ENCODE measurements around the gene GK. TPM values are rescaled to one million over a fixed set of nuclear protein-coding genes. Genes with fewer than 3 reads are reported as not detected.

Gene GK
- total RNA-seq (2022) = 14.3 and 15.2 TPM in 2 replicates
- Bru-seq, nascent RNA = percentile 63 among the genes with signal in this experiment
- percentile 59 among the genes with signal in this experiment for BruChase-seq, experiment 1, labeled RNA remaining after a 6-hour chase
- BruChase-seq, experiment 2, labeled RNA remaining after a 2-hour chase = percentile 65 among the genes with signal in this experiment
- long read RNA-seq, transcript GK-204 (19 exons, 2,063 nt) = major isoform, 18 of 30 reads
- long read RNA-seq, partial matches to known transcripts = 3 of 30 reads
- long read RNA-seq, other reads (novel, unspliced or antisense) = 5 of 30 reads

DNA sequence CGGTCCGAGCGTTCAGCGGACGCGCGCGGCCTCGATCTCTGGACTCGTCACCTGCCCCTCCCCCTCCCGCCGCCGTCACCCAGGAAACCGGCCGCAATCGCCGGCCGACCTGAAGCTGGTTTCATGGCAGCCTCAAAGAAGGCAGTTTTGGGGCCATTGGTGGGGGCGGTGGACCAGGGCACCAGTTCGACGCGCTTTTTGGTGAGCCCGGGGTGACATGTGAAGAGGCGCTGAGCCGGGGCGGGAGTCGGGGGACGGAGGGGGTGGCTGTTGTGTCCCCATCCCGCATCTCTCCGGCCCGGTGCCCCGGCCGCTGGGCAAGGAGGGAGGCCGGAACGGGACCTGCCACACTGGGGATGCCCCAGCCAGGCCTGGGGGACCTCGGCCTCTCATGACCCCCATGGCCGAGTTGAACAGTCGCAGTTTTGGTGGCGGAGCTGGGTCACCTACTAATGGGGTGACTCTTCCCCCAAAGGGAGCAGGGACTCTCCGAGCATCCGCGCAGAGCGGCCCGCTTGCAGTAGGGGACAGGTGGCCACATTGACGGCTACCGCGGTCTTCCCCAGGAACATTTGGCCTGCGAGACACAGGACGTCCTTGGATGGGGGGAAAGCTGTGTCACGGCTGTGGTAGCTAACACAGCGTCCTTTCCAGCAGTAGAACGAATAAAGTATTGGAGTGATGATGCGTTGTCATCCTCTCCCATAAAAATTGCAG is at the start of gene GK:
Gene GK (plus strand): TSS at position 9 of the 717 bp plus-strand sequence. CDS start 115 bp downstream, at position 124.
- BruUV-seq (replicated peaks) = no TSS peak
- Mint-ChIP-seq H3K36me3 (ENCODE audit: insufficient read depth, unreplicated experiment) (peaks cover 22% of the 10 kb centered on the region), H3K27ac (ENCODE audit: unreplicated experiment) (peak within 1 kb of the TSS; percentile 45), H3K9me3 (ENCODE audit: low read depth, unreplicated experiment) (no peaks in the 10 kb centered on the region), H3K4me1 (ENCODE audit: low read depth, unreplicated experiment) (peaks cover 37% of the 10 kb centered on the region), H3K4me3 (ENCODE audit: low read depth, unreplicated experiment) (peak within 1 kb of the TSS; percentile 92), H3K27me3 (ENCODE audit: unreplicated experiment) (no peaks in the 10 kb centered on the region)
- intact Hi-C loops (cut with micrococcal nuclease; ENCODE audit: unreplicated experiment) = loop anchor here (1.0 kb wide), 1 partner anchor 25 kb away; no protein-coding TSS in a partner anchor
- CTCF ChIA-PET = no interaction called here
- TF ChIP-seq, protein P1, sequence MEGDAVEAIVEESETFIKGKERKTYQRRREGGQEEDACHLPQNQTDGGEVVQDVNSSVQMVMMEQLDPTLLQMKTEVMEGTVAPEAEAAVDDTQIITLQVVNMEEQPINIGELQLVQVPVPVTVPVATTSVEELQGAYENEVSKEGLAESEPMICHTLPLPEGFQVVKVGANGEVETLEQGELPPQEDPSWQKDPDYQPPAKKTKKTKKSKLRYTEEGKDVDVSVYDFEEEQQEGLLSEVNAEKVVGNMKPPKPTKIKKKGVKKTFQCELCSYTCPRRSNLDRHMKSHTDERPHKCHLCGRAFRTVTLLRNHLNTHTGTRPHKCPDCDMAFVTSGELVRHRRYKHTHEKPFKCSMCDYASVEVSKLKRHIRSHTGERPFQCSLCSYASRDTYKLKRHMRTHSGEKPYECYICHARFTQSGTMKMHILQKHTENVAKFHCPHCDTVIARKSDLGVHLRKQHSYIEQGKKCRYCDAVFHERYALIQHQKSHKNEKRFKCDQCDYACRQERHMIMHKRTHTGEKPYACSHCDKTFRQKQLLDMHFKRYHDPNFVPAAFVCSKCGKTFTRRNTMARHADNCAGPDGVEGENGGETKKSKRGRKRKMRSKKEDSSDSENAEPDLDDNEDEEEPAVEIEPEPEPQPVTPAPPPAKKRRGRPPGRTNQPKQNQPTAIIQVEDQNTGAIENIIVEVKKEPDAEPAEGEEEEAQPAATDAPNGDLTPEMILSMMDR (IDR thresholded peaks at IDR 0.05; ENCODE audit: unreplicated experiment) = no peak
- DNase-seq = peak; percentile 36

GRCh38 chrX:30607155-30607554 is 46.1 kb upstream of the GK start:
- no TSS peak for BruUV-seq (replicated peaks)
- Mint-ChIP-seq H3K4me1 (ENCODE audit: low read depth, unreplicated experiment) (peaks cover 8% of the 10 kb centered on the region), H3K27me3 (ENCODE audit: unreplicated experiment) (no peaks in the 10 kb centered on the region), H3K27ac (ENCODE audit: unreplicated experiment) (no peak overlapping the region), H3K36me3 (ENCODE audit: insufficient read depth, unreplicated experiment) (no peaks in the 10 kb centered on the region), H3K9me3 (ENCODE audit: low read depth, unreplicated experiment) (no peaks in the 10 kb centered on the region), H3K4me3 (ENCODE audit: low read depth, unreplicated experiment) (no peak overlapping the region)
- DNase-seq = no peak
- CTCF ChIA-PET = no interaction called here
- intact Hi-C loops (cut with micrococcal nuclease; ENCODE audit: unreplicated experiment) = no loop called here
- TF ChIP-seq, protein P1 (IDR thresholded peaks at IDR 0.05; ENCODE audit: unreplicated experiment) = no peak

DNA sequence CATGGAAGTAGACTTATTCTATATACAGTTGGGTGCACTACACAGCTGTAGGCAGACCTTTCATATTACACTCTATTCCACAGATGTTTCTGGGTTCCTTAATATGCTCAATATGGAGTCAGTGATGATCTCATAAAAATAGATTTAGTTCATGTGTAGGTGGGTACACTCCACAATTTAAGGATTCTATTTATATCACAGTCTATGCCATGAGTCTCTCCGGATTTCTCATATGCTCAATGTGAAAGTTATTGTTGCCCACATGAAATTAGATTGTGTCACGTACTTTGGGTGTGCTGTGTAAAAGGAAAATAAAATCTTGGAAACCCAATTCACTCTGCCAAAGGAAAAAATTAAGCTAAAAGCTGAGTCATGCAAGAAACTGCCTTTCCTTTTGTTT is 43.2 kb upstream of the GK start:
- TF ChIP-seq, protein P1 (IDR thresholded peaks at IDR 0.05; ENCODE audit: unreplicated experiment) = no peak
- intact Hi-C loops (cut with micrococcal nuclease; ENCODE audit: unreplicated experiment) = no loop called here
- Mint-ChIP-seq H3K4me3 (ENCODE audit: low read depth, unreplicated experiment) (no peak overlapping the region), H3K36me3 (ENCODE audit: insufficient read depth, unreplicated experiment) (no peaks in the 10 kb centered on the region), H3K9me3 (ENCODE audit: low read depth, unreplicated experiment) (no peaks in the 10 kb centered on the region), H3K27me3 (ENCODE audit: unreplicated experiment) (no peaks in the 10 kb centered on the region), H3K4me1 (ENCODE audit: low read depth, unreplicated experiment) (no peaks in the 10 kb centered on the region), H3K27ac (ENCODE audit: unreplicated experiment) (no peak overlapping the region)
- DNase-seq = no peak
- BruUV-seq (replicated peaks) = no TSS peak
- CTCF ChIA-PET = no interaction called here

DNA sequence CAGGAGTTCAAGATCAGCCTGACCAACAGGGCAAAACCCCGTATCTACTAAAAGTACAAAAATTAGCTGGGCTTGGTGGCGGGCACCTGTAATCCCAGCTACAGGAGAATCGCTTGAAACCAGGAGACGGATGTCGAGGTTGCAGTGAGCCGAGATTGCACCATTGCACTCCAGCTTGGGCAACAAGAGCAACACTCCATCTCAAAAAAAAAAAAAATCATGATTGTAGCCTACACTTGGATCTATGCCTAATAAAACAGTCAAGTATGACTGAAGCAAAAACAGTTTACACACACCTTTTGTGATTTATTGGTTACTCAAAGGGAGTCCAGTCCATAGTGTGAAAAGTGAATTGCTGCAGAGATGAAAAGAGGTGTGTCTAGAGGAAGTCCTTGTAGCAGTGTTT is 41.0 kb upstream of the GK start:
- intact Hi-C loops (cut with micrococcal nuclease; ENCODE audit: unreplicated experiment) = no loop called here
- Mint-ChIP-seq H3K36me3 (ENCODE audit: insufficient read depth, unreplicated experiment) (no peaks in the 10 kb centered on the region), H3K4me1 (ENCODE audit: low read depth, unreplicated experiment) (no peaks in the 10 kb centered on the region), H3K4me3 (ENCODE audit: low read depth, unreplicated experiment) (no peak overlapping the region), H3K9me3 (ENCODE audit: low read depth, unreplicated experiment) (no peaks in the 10 kb centered on the region), H3K27me3 (ENCODE audit: unreplicated experiment) (no peaks in the 10 kb centered on the region), H3K27ac (ENCODE audit: unreplicated experiment) (no peak overlapping the region)
- no peak for DNase-seq
- BruUV-seq (replicated peaks) = no TSS peak
- CTCF ChIA-PET = no interaction called here
- TF ChIP-seq, protein P1 (IDR thresholded peaks at IDR 0.05; ENCODE audit: unreplicated experiment) = no peak
